ENCODE data around the gene P2RY6. TPM values are rescaled to one million over a fixed set of nuclear protein-coding genes. Genes with fewer than 3 reads are reported as not detected.

The P2RY6 gene
- total and polyA plus RNA-seq, 2 of the 8 experiments (the other 6 are each of a cell fraction or from before 2014, with no cell fraction given), result 0.15 TPM; not detected in 1

- TF ChIP-seq, protein P1, sequence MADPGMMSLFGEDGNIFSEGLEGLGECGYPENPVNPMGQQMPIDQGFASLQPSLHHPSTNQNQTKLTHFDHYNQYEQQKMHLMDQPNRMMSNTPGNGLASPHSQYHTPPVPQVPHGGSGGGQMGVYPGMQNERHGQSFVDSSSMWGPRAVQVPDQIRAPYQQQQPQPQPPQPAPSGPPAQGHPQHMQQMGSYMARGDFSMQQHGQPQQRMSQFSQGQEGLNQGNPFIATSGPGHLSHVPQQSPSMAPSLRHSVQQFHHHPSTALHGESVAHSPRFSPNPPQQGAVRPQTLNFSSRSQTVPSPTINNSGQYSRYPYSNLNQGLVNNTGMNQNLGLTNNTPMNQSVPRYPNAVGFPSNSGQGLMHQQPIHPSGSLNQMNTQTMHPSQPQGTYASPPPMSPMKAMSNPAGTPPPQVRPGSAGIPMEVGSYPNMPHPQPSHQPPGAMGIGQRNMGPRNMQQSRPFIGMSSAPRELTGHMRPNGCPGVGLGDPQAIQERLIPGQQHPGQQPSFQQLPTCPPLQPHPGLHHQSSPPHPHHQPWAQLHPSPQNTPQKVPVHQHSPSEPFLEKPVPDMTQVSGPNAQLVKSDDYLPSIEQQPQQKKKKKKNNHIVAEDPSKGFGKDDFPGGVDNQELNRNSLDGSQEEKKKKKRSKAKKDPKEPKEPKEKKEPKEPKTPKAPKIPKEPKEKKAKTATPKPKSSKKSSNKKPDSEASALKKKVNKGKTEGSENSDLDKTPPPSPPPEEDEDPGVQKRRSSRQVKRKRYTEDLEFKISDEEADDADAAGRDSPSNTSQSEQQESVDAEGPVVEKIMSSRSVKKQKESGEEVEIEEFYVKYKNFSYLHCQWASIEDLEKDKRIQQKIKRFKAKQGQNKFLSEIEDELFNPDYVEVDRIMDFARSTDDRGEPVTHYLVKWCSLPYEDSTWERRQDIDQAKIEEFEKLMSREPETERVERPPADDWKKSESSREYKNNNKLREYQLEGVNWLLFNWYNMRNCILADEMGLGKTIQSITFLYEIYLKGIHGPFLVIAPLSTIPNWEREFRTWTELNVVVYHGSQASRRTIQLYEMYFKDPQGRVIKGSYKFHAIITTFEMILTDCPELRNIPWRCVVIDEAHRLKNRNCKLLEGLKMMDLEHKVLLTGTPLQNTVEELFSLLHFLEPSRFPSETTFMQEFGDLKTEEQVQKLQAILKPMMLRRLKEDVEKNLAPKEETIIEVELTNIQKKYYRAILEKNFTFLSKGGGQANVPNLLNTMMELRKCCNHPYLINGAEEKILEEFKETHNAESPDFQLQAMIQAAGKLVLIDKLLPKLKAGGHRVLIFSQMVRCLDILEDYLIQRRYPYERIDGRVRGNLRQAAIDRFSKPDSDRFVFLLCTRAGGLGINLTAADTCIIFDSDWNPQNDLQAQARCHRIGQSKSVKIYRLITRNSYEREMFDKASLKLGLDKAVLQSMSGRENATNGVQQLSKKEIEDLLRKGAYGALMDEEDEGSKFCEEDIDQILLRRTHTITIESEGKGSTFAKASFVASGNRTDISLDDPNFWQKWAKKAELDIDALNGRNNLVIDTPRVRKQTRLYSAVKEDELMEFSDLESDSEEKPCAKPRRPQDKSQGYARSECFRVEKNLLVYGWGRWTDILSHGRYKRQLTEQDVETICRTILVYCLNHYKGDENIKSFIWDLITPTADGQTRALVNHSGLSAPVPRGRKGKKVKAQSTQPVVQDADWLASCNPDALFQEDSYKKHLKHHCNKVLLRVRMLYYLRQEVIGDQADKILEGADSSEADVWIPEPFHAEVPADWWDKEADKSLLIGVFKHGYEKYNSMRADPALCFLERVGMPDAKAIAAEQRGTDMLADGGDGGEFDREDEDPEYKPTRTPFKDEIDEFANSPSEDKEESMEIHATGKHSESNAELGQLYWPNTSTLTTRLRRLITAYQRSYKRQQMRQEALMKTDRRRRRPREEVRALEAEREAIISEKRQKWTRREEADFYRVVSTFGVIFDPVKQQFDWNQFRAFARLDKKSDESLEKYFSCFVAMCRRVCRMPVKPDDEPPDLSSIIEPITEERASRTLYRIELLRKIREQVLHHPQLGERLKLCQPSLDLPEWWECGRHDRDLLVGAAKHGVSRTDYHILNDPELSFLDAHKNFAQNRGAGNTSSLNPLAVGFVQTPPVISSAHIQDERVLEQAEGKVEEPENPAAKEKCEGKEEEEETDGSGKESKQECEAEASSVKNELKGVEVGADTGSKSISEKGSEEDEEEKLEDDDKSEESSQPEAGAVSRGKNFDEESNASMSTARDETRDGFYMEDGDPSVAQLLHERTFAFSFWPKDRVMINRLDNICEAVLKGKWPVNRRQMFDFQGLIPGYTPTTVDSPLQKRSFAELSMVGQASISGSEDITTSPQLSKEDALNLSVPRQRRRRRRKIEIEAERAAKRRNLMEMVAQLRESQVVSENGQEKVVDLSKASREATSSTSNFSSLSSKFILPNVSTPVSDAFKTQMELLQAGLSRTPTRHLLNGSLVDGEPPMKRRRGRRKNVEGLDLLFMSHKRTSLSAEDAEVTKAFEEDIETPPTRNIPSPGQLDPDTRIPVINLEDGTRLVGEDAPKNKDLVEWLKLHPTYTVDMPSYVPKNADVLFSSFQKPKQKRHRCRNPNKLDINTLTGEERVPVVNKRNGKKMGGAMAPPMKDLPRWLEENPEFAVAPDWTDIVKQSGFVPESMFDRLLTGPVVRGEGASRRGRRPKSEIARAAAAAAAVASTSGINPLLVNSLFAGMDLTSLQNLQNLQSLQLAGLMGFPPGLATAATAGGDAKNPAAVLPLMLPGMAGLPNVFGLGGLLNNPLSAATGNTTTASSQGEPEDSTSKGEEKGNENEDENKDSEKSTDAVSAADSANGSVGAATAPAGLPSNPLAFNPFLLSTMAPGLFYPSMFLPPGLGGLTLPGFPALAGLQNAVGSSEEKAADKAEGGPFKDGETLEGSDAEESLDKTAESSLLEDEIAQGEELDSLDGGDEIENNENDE (IDR thresholded peaks at IDR 0.05; ENCODE audit: insufficient replicate concordance, low read length), result no peak
- TF ChIP-seq HDAC6 (IDR thresholded peaks at IDR 0.05; ENCODE audit: low read depth, low read length), result no peak
- no peak for TF ChIP-seq RFX5 (IDR thresholded peaks at IDR 0.05; ENCODE audit: borderline replicate concordance, low read depth, low read length)
- no peak for TF ChIP-seq POLR2A (IDR thresholded peaks at IDR 0.05; ENCODE audit: control extremely low read depth in 1 of 2, low read depth in 2 of 2, low read length in 2 of 2)
- no peak for TF ChIP-seq PHF8 (conservative IDR thresholded peaks at IDR 0.05; ENCODE audit: low read depth, low read length)
- TF ChIP-seq SP2 (IDR thresholded peaks at IDR 0.05; ENCODE audit: low read length), result no peak
- TF ChIP-seq, protein P2, sequence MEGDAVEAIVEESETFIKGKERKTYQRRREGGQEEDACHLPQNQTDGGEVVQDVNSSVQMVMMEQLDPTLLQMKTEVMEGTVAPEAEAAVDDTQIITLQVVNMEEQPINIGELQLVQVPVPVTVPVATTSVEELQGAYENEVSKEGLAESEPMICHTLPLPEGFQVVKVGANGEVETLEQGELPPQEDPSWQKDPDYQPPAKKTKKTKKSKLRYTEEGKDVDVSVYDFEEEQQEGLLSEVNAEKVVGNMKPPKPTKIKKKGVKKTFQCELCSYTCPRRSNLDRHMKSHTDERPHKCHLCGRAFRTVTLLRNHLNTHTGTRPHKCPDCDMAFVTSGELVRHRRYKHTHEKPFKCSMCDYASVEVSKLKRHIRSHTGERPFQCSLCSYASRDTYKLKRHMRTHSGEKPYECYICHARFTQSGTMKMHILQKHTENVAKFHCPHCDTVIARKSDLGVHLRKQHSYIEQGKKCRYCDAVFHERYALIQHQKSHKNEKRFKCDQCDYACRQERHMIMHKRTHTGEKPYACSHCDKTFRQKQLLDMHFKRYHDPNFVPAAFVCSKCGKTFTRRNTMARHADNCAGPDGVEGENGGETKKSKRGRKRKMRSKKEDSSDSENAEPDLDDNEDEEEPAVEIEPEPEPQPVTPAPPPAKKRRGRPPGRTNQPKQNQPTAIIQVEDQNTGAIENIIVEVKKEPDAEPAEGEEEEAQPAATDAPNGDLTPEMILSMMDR (IDR thresholded peaks at IDR 0.05; ENCODE audit: control extremely low read depth in 1 of 3, insufficient read depth in 1 of 3, low read depth in 1 of 3, low read length in 3 of 3), result peak in 2 of 3 experiments; percentile 78 to 89; a peak in 3 of 4 replicates
- TF ChIP-seq KDM4A (IDR thresholded peaks at IDR 0.05; ENCODE audit: low read depth, low read length, severe bottlenecking), result no peak
Measured at GRCh38 chr11:73307323-73308002, 35.3 kb downstream of the P2RY6 start (continued).

All from H1 (cell line).